Mesenchymal stem cell (in vitro differentiated cells and primary cell): ENCODE measurements around the gene CNKSR3.

Experiments used
- DNase-seq: peaks from one replicate; pipeline ENCODE4 v3.0.0-alpha.2; 2013
- H2AFZ ChIP-seq: one replicate; pipeline ENCODE4 v1.6.1; 2013; ENCODE audit warnings: low read depth, mild to moderate bottlenecking, control low read depth, inconsistent platforms, low read length, moderate library complexity
- H2AK5ac ChIP-seq: 2 replicates; pipeline ENCODE4 v1.6.1; 2013; ENCODE audit warnings: low read length, moderate library complexity, mild to moderate bottlenecking, inconsistent platforms; ENCODE audit not compliant: severe bottlenecking
- H2BK120ac ChIP-seq: one replicate; pipeline ENCODE4 v1.6.1; 2013; ENCODE audit warnings: low read depth, mild to moderate bottlenecking, inconsistent platforms, low read length, moderate library complexity
- H2BK12ac ChIP-seq, 2 experiments: one replicate each; pipeline ENCODE4 v1.6.1; 2013; ENCODE audit warnings: inconsistent platforms in 2 of 2, low read length in 2 of 2, mild to moderate bottlenecking in 2 of 2, moderate library complexity in 2 of 2, control low read depth in 1 of 2
- H2BK15ac ChIP-seq: one replicate; pipeline ENCODE4 v1.6.1; 2013; ENCODE audit warnings: mild to moderate bottlenecking, low read depth, inconsistent platforms; ENCODE audit not compliant: poor library complexity, severe bottlenecking
- H2BK5ac ChIP-seq: 2 replicates; pipeline ENCODE4 v1.6.1; 2013; ENCODE audit warnings: low read depth, mild to moderate bottlenecking, low read length, control low read depth, inconsistent platforms; ENCODE audit not compliant: poor library complexity, severe bottlenecking
- H3K14ac ChIP-seq, 2 experiments: one replicate each; pipeline ENCODE4 v1.6.1; 2013; ENCODE audit warnings: inconsistent platforms in 2 of 2, low read length in 2 of 2, control low read depth in 1 of 2, mild to moderate bottlenecking in 1 of 2, moderate library complexity in 1 of 2
- H3K18ac ChIP-seq, 2 experiments: one replicate each; pipeline ENCODE4 v1.6.1; 2013; ENCODE audit warnings: inconsistent platforms in 2 of 2, low read length in 2 of 2, control low read depth in 1 of 2, low read depth in 1 of 2, mild to moderate bottlenecking in 1 of 2
- H3K23ac ChIP-seq, 2 experiments: one replicate each; pipeline ENCODE4 v1.6.1; 2013; ENCODE audit warnings: inconsistent platforms in 2 of 2, low read length in 2 of 2, mild to moderate bottlenecking in 2 of 2, moderate library complexity in 2 of 2, control low read depth in 1 of 2
- H3K27ac ChIP-seq: 2 replicates; pipeline ENCODE4 v1.5.1; 2013; ENCODE audit warnings: mild to moderate bottlenecking, moderate library complexity, low read length, control low read depth, inconsistent platforms; ENCODE audit not compliant: poor library complexity, severe bottlenecking
- H3K27me3 ChIP-seq, 2 experiments: 2 replicates each; pipeline versions ENCODE4 v1.6.1 to v1.7.0; 2013; ENCODE audit warnings: low read length in 2 of 2, mild to moderate bottlenecking in 2 of 2, moderate library complexity in 2 of 2, control low read depth in 1 of 2, inconsistent platforms in 1 of 2; ENCODE audit not compliant: control insufficient read depth in 1 of 2, insufficient read depth in 1 of 2
- H3K36me3 ChIP-seq, 2 experiments: 2 replicates each; pipeline versions ENCODE4 v1.6.1 to v1.7.0; 2013; ENCODE audit warnings: low read length in 2 of 2, control low read depth in 1 of 2, inconsistent platforms in 1 of 2, low read depth in 1 of 2, mild to moderate bottlenecking in 1 of 2; ENCODE audit not compliant: insufficient read depth in 2 of 2, control insufficient read depth in 1 of 2
- H3K4ac ChIP-seq, 2 experiments: one replicate each; pipeline ENCODE4 v1.6.1; 2013; ENCODE audit warnings: inconsistent platforms in 2 of 2, low read length in 2 of 2, mild to moderate bottlenecking in 2 of 2, moderate library complexity in 2 of 2, control low read depth in 1 of 2, low read depth in 1 of 2
- H3K4me1 ChIP-seq: 2 replicates; pipeline ENCODE4 v1.6.1; 2013; ENCODE audit warnings: low read depth, low read length, control low read depth; ENCODE audit not compliant: control insufficient read depth, insufficient read depth
- H3K4me2 ChIP-seq: 2 replicates; pipeline ENCODE4 v1.6.1; 2013; ENCODE audit warnings: low read length, mild to moderate bottlenecking, inconsistent platforms; ENCODE audit not compliant: poor library complexity, severe bottlenecking
- H3K4me3 ChIP-seq, 2 experiments: 2 replicates each; pipeline versions ENCODE4 v1.5.1 to v1.7.0; 2013; ENCODE audit warnings: low read length in 2 of 2, mild to moderate bottlenecking in 2 of 2, control low read depth in 1 of 2, low read depth in 1 of 2; ENCODE audit not compliant: insufficient read depth in 1 of 2
- H3K79me1 ChIP-seq: replicated peaks from 2 replicates; pipeline ENCODE4 v1.6.1; 2013; ENCODE audit warnings: mild to moderate bottlenecking, control low read depth, low read length, inconsistent platforms; ENCODE audit not compliant: poor library complexity, severe bottlenecking
- H3K9ac ChIP-seq: 2 replicates; pipeline ENCODE4 v1.7.0; 2013; ENCODE audit warnings: mild to moderate bottlenecking, low read length, moderate library complexity
- H3K9me3 ChIP-seq: 2 replicates; pipeline ENCODE4 v1.7.0; 2013; ENCODE audit warnings: mild to moderate bottlenecking, low read length; ENCODE audit not compliant: control insufficient read depth
- H4K8ac ChIP-seq: one replicate; pipeline ENCODE4 v1.6.1; 2013; ENCODE audit warnings: inconsistent platforms, mild to moderate bottlenecking, low read length, moderate library complexity
- H4K91ac ChIP-seq: one replicate; pipeline ENCODE4 v1.6.1; 2013; ENCODE audit warnings: mild to moderate bottlenecking, low read length, inconsistent platforms
- WGBS: methylation state at CpG from one replicate; pipeline ENCODE4 v1.1.7; 2013; ENCODE audit warnings: mixed read lengths; 5-methylcytosine and 5-hydroxymethylcytosine counted together

CNKSR3 gene

DNA sequence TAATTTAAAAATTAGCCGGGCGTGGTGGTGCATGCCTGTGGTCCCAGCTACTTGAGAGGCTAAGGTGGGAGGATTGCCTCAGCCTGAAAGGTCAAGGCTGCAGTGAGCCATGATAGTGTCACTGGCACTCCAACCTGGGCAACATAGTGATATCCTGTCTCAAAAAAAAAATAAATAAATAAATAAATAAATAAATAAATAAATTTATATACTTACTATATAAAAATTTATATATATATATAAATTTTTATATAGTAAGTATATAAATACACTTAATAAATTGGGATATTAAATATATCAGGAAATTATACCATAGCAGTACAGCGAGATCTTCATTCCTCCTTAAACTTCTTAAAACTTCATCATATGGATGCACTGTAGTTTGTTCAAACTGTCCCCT is 130.9 kb downstream of the CNKSR3 start:
- H3K4me2 ChIP-seq = no peak overlapping the region
- H3K9ac ChIP-seq = no peak overlapping the region
- no peak overlapping the region for H4K91ac ChIP-seq
- no peak overlapping the region for H4K8ac ChIP-seq
- no peak overlapping the region for H2BK15ac ChIP-seq
- no peaks in the 10 kb centered on the region for H3K9me3 ChIP-seq
- H3K14ac ChIP-seq = no peak overlapping the region
- H2BK12ac ChIP-seq = no peak overlapping the region
- H3K79me1 ChIP-seq = no peaks in the 10 kb centered on the region
- no peak overlapping the region for H3K4ac ChIP-seq
- H3K36me3 ChIP-seq = no peaks in the 10 kb centered on the region
- DNase-seq = no peak
- H3K27me3 ChIP-seq = no peaks in the 10 kb centered on the region
- H3K23ac ChIP-seq = no peak overlapping the region
- H2BK120ac ChIP-seq = no peak overlapping the region
- no peak overlapping the region for H2AK5ac ChIP-seq
- no peak overlapping the region for H3K18ac ChIP-seq
- H2AFZ ChIP-seq = no peak overlapping the region
- WGBS = no CpG with 5 or more reads among the region's 3 CpGs
- H3K4me1 ChIP-seq = no peaks in the 10 kb centered on the region
- no peak overlapping the region for H2BK5ac ChIP-seq
- no peak overlapping the region for H3K4me3 ChIP-seq
- no peak overlapping the region for H3K27ac ChIP-seq

DNA sequence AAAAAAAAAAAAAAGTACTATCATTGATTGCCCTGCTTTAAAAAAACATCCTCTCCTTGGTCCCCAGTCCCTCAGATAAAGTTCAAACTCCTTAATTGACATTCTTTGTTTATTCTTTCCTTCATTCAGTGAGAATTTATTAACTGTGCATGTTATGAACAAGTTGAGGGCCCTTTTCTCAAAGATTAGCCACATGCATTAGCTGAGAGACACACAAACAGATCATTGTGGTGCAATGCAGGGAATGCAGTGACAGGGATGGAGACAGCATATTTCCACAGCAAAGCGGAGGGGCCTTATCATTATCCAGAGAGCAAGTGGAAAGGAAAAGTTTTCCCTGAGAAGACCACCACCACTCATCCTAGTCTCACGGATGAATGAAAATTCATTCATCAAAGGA is 132.0 kb downstream of the CNKSR3 start:
- H2AFZ ChIP-seq = no peak overlapping the region
- no peak overlapping the region for H3K9ac ChIP-seq

DNA sequence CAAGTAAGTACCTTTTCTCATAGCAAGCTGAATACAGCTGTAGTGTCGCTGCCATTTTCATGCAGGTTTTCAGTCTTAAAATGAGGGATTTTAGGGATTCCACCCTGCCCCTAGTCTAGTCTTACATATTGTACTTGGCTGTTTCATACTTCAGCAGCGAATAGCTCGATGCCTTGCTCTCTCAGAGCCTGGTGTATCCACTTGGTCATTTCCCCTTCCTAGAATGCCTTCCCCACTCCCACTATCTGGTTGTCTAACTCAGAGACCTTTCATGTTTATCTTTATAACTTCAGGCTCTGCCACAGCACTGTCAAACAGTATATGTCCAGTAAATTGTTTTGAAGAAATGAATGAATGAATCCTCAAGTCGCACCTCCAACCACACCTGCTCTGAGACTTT is 132.8 kb downstream of the CNKSR3 start:
- H3K14ac ChIP-seq = no peak overlapping the region
- no peak overlapping the region for H4K8ac ChIP-seq
- no peaks in the 10 kb centered on the region for H3K9me3 ChIP-seq
- H3K18ac ChIP-seq = no peak overlapping the region
- H2AK5ac ChIP-seq = no peak overlapping the region
- no peak for DNase-seq
- H3K4me2 ChIP-seq = no peak overlapping the region
- H2AFZ ChIP-seq = no peak overlapping the region
- no peaks in the 10 kb centered on the region for H3K27me3 ChIP-seq
- no peak overlapping the region for H3K4ac ChIP-seq
- no peak overlapping the region for H3K4me3 ChIP-seq
- no peak overlapping the region for H3K23ac ChIP-seq
- H2BK120ac ChIP-seq = no peak overlapping the region
- no peak overlapping the region for H2BK5ac ChIP-seq
- no peak overlapping the region for H4K91ac ChIP-seq
- no peak overlapping the region for H3K27ac ChIP-seq
- WGBS = 90% methylated on average over 4 of the region's 4 CpGs
- H3K36me3 ChIP-seq = no peaks in the 10 kb centered on the region
- H3K4me1 ChIP-seq = no peaks in the 10 kb centered on the region
- no peak overlapping the region for H2BK15ac ChIP-seq
- no peaks in the 10 kb centered on the region for H3K79me1 ChIP-seq
- H3K9ac ChIP-seq = no peak overlapping the region
- no peak overlapping the region for H2BK12ac ChIP-seq

More for the DNA sequence above, 132.0 kb downstream of the CNKSR3 start:
- H3K4me3 ChIP-seq = no peak overlapping the region
- H3K27me3 ChIP-seq = no peaks in the 10 kb centered on the region
- no peak overlapping the region for H4K91ac ChIP-seq
- H4K8ac ChIP-seq = no peak overlapping the region
- no peaks in the 10 kb centered on the region for H3K36me3 ChIP-seq
- no peak overlapping the region for H3K14ac ChIP-seq
- no peak overlapping the region for H2BK5ac ChIP-seq
- H3K79me1 ChIP-seq = no peaks in the 10 kb centered on the region
- H3K4me2 ChIP-seq = no peak overlapping the region
- no peak overlapping the region for H3K4ac ChIP-seq
- H3K27ac ChIP-seq = no peak overlapping the region
- H2BK120ac ChIP-seq = no peak overlapping the region
- H2BK12ac ChIP-seq = no peak overlapping the region
- 75% methylated on average over 1 of the region's 2 CpGs for WGBS
- no peak overlapping the region for H3K23ac ChIP-seq
- no peak overlapping the region for H2AK5ac ChIP-seq
- H2BK15ac ChIP-seq = no peak overlapping the region
- H3K18ac ChIP-seq = no peak overlapping the region
- no peaks in the 10 kb centered on the region for H3K4me1 ChIP-seq
- DNase-seq = peak; percentile 40
- no peaks in the 10 kb centered on the region for H3K9me3 ChIP-seq

DNA sequence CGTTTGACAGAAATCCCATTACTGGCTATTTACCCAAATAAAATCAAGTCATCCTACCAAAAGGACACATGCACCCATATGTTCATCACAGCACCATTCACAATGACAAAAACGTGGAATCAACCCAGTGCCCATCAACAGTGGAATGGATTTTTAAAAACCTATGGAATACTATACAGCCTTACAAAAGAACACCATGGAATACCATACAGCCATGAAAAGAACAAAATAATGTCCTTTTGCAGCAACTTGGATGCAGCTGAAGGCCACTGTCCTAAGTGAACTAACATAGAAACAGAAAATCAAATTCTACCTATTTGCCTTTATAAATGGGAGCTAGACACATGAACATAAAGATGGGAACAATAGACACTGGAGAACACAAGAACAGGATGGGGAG is 136.5 kb downstream of the CNKSR3 start:
- H4K8ac ChIP-seq = no peak overlapping the region
- no peak overlapping the region for H3K4me2 ChIP-seq
- H3K14ac ChIP-seq = no peak overlapping the region
- H3K9ac ChIP-seq = no peak overlapping the region
- H3K27ac ChIP-seq = no peak overlapping the region
- H3K27me3 ChIP-seq = no peaks in the 10 kb centered on the region
- no peak overlapping the region for H2AK5ac ChIP-seq
- H3K79me1 ChIP-seq = no peaks in the 10 kb centered on the region
- H3K4me1 ChIP-seq = no peaks in the 10 kb centered on the region
- no peak overlapping the region for H3K18ac ChIP-seq
- H3K4me3 ChIP-seq = no peak overlapping the region
- WGBS = 88% methylated on average over 2 of the region's 2 CpGs
- H3K9me3 ChIP-seq = no peaks in the 10 kb centered on the region
- no peak overlapping the region for H4K91ac ChIP-seq
- H2BK120ac ChIP-seq = no peak overlapping the region
- no peaks in the 10 kb centered on the region for H3K36me3 ChIP-seq
- no peak overlapping the region for H2BK12ac ChIP-seq
- no peak overlapping the region for H2AFZ ChIP-seq
- no peak overlapping the region for H2BK5ac ChIP-seq
- no peak overlapping the region for H3K4ac ChIP-seq
- DNase-seq = no peak
- no peak overlapping the region for H2BK15ac ChIP-seq
- no peak overlapping the region for H3K23ac ChIP-seq
